PC-9 (cell line): Measurements from ENCODE around the gene LIME1. TPM values are rescaled to one million over a fixed set of nuclear protein-coding genes. Genes with fewer than 3 reads are reported as not detected.

Source experiments
- BruUV-seq: library from RNA; stranded (reverse); fragments of 400-500 nt; replicated peaks from 2 replicates; lab custom pipeline; 2021; lab: Mats Ljungman, UMichigan
- CTCF ChIA-PET: fragments of 300-600 bp; sonication (Branson Sonifier 250); formaldehyde crosslinking; loops from one replicate; lab custom pipeline; 2022; ENCODE audit warnings: antibody characterized with exemption; lab: Charles Lee
- POLR2A ChIA-PET: fragments of 300-600 bp; sonication (Branson Sonifier 250); formaldehyde crosslinking; loops from one replicate; lab custom pipeline; 2022; ENCODE audit warnings: antibody characterized with exemption; ENCODE audit not compliant: unreplicated experiment; lab: Charles Lee
- DNase-seq, 2 experiments: peaks; one replicate each; pipeline versions ENCODE4 v3.0.0 to v3.0.0-alpha.2; 2015 to 2022; ENCODE audit warnings: mixed read lengths in 1 of 2
- H2AFZ ChIP-seq: fragments of 200-600 bp; sonication (generic); 2 replicates; pipeline ENCODE4 v1.8.1; 2017; ENCODE audit warnings: antibody characterized with exemption
- H3F3A ChIP-seq: fragments of 200-600 bp; sonication (generic); 2 replicates; pipeline ENCODE4 v1.8.1; 2017; ENCODE audit warnings: antibody characterized with exemption, mild to moderate bottlenecking, low read depth; ENCODE audit not compliant: insufficient read depth
- H3K27ac ChIP-seq: fragments of 200-600 bp; sonication (generic); 2 replicates; pipeline ENCODE4 v1.6.1; 2016; ENCODE audit warnings: mixed run types
- H3K27me3 ChIP-seq: fragments of 200-600 bp; sonication (generic); 2 replicates; pipeline ENCODE4 v1.6.1; 2016; ENCODE audit warnings: low read depth, mixed run types; ENCODE audit not compliant: insufficient read depth
- H3K36me3 ChIP-seq: fragments of 200-600 bp; sonication (generic); 2 replicates; pipeline ENCODE4 v1.6.1; 2016; ENCODE audit warnings: low read depth, mixed run types
- H3K4me1 ChIP-seq: fragments of 200-600 bp; sonication (generic); replicated peaks from 2 replicates; pipeline ENCODE4 v1.6.1; 2016; ENCODE audit warnings: mixed run types; ENCODE audit not compliant: insufficient read depth
- H3K4me2 ChIP-seq: fragments of 200-600 bp; sonication (generic); 2 replicates; pipeline ENCODE4 v1.6.1; 2017; ENCODE audit warnings: mixed run types
- H3K4me3 ChIP-seq: fragments of 200-600 bp; sonication (generic); 2 replicates; pipeline ENCODE4 v1.6.1; 2016; ENCODE audit warnings: mixed run types
- H3K79me2 ChIP-seq: fragments of 200-600 bp; sonication (generic); 2 replicates; pipeline ENCODE4 v1.6.1; 2017; ENCODE audit warnings: low read depth, mixed run types
- H3K9me2 ChIP-seq: fragments of 200-600 bp; sonication (generic); 2 replicates; pipeline ENCODE4 v1.8.1; 2017; ENCODE audit warnings: mild to moderate bottlenecking; ENCODE audit not compliant: insufficient read depth
- H3K9me3 ChIP-seq: fragments of 200-600 bp; sonication (generic); 2 replicates; pipeline ENCODE4 v1.8.1; 2016; ENCODE audit warnings: low read depth; ENCODE audit not compliant: insufficient read depth
- H4K20me1 ChIP-seq: fragments of 200-600 bp; sonication (generic); 2 replicates; pipeline ENCODE4 v1.8.1; 2017; ENCODE audit not compliant: insufficient read depth
- EZH2 ChIP-seq: fragments of 200-600 bp; sonication (generic); IDR thresholded peaks from 2 replicates; pipeline ENCODE4 v1.8.0; 2017; ENCODE audit warnings: antibody characterized with exemption, low read depth
- intact Hi-C: fragments of 100-400 bp; cut with micrococcal nuclease; formaldehyde crosslinking; loops from one replicate; pipeline ENCODE4 v1.10.0; 2022; ENCODE audit not compliant: unreplicated experiment
- total RNA-seq: library from RNA; stranded (reverse); gene quantifications from 2 replicates; pipeline ENCODE4 v1.2.3, GENCODE V29; 2021
- TF ChIP-seq, protein P1 (sequence below): fragments of 200-600 bp; sonication (generic); conservative IDR thresholded peaks from 2 replicates; pipeline ENCODE4 v1.6.1; 2017; ENCODE audit warnings: mixed run types, antibody characterized with exemption, mild to moderate bottlenecking, moderate library complexity

Gene LIME1
- total RNA-seq, 1 experiment from 2014 or later = 18.7 TPM

DNA sequence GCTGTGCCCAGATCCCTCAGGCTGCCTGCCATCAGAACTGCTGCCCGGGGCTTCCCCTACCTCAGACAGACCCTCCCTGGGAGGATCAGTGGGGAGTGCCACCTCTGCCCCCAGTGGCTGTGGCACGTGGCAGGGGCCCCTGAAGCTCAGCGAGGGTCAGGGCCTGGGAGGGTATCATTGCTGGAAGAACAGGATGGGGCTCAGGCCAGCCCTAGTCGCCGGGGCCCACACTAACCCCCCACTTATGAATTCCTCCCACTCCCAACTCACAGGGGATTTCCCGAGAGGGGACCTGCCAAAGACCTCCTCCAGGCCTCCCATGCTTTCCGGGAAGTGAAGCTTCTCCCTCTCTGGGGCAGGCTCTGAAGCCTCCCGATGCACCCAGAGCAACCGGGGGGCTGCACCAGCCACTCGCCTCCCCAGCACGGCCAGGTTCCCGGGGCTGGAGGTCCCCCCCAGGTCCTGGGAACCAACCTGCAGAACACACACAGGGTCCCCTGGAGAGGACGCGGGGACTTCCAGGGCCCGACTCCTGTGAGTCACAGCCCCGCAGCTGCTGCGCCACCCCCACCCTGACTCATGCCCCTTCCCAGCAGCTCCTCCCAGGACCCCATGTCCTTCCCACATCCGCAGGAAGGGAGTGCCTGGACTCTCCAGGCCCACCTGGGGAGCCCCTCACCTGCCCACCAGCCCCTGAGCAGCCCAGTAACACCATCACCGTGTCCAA is 37.6 kb upstream of the LIME1 start:
- Histone ChIP-seq H3K9me3 (no peaks in the 10 kb centered on the region), H3K4me2 (peak overlapping the region; percentile 71), H3K27me3 (no peaks in the 10 kb centered on the region), H3K4me1 (peaks cover 20% of the 10 kb centered on the region), H3K27ac (peak overlapping the region; percentile 65), H3K79me2 (0 out of 2 replicates have a peak, but pooled peaks cover 5% of the 10 kb centered on the region), H2AFZ (no peak overlapping the region), H3K9me2 (no peaks in the 10 kb centered on the region), H3K4me3 (peak overlapping the region; percentile 27; the same call in 1 of the 2 replicates), H3F3A (peaks cover 57% of the 10 kb centered on the region; the same call in 1 of the 2 replicates), H4K20me1 (0 out of 2 replicates have a peak, but pooled peaks cover 3% of the 10 kb centered on the region), H3K36me3 (no peaks in the 10 kb centered on the region)
- DNase-seq = peak; percentile 79 to 90
- intact Hi-C loops = loop anchor here (1.0 kb wide), 1 partner anchor 17 kb away; no protein-coding TSS in a partner anchor
- ChIA-PET POLR2A (interaction anchor here (0.5 to 1.0 kb wide), 5 partner anchors 9 to 57 kb away, joined by 3 to 11 read pairs (median 4); partner anchors contain the start of genes ARFRP1, RTEL1 and ZGPAT), CTCF (interaction anchor here (0.5 to 1.3 kb wide), 3 partner anchors 19 to 204 kb away, joined by 3 to 12 read pairs (median 11); no protein-coding TSS in a partner anchor)
- no TSS peak for BruUV-seq
- TF ChIP-seq EZH2 = no peak
- TF ChIP-seq, protein P1, sequence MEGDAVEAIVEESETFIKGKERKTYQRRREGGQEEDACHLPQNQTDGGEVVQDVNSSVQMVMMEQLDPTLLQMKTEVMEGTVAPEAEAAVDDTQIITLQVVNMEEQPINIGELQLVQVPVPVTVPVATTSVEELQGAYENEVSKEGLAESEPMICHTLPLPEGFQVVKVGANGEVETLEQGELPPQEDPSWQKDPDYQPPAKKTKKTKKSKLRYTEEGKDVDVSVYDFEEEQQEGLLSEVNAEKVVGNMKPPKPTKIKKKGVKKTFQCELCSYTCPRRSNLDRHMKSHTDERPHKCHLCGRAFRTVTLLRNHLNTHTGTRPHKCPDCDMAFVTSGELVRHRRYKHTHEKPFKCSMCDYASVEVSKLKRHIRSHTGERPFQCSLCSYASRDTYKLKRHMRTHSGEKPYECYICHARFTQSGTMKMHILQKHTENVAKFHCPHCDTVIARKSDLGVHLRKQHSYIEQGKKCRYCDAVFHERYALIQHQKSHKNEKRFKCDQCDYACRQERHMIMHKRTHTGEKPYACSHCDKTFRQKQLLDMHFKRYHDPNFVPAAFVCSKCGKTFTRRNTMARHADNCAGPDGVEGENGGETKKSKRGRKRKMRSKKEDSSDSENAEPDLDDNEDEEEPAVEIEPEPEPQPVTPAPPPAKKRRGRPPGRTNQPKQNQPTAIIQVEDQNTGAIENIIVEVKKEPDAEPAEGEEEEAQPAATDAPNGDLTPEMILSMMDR = no peak

- POLR2A ChIA-PET = interaction anchor here (0.5 kb wide), 1 partner anchor 29 kb away, joined by 4 read pairs; no protein-coding TSS in a partner anchor
- 0 out of 2 replicates have a peak, but pooled peaks cover 5% of the 10 kb centered on the region for H3K36me3 ChIP-seq
Observed at GRCh38 chr20:63699466-63700198, 36.8 kb upstream of the LIME1 start.

More at GRCh38 chr20:63699466-63700198, 36.8 kb upstream of the LIME1 start:
- Histone ChIP-seq H3K9me3 (no peaks in the 10 kb centered on the region), H3K4me3 (peak overlapping the region; percentile 27; the same call in 1 of the 2 replicates), H3K27ac (peak overlapping the region; percentile 65), H3F3A (peaks cover 57% of the 10 kb centered on the region; the same call in 1 of the 2 replicates), H3K79me2 (0 out of 2 replicates have a peak, but pooled peaks cover 5% of the 10 kb centered on the region), H3K9me2 (no peaks in the 10 kb centered on the region), H3K4me2 (peak overlapping the region; percentile 71), H4K20me1 (0 out of 2 replicates have a peak, but pooled peaks cover 3% of the 10 kb centered on the region), H2AFZ (no peak overlapping the region), H3K4me1 (peaks cover 20% of the 10 kb centered on the region), H3K27me3 (no peaks in the 10 kb centered on the region)
- TF ChIP-seq, protein P1 = no peak
- TF ChIP-seq EZH2 = no peak
- TSS peak; percentile 86 for BruUV-seq
- intact Hi-C loops = loop anchor here (1.0 kb wide), 1 partner anchor 17 kb away; no protein-coding TSS in a partner anchor
- CTCF ChIA-PET = no interaction called here
- DNase-seq = no peak
